Smooth muscle cell (in vitro differentiated cells): ENCODE measurements around the gene TAF11L11. TPM values are rescaled to one million over a fixed set of nuclear protein-coding genes. Genes with fewer than 3 reads are reported as not detected.
"Not testable (repeated sequence)": the region's sequence is repeated elsewhere in the genome, so short reads cannot be mapped to it uniquely, and the experiment has no call there.

Source experiments
- DNase-seq: peaks from one replicate; lab custom pipeline; 2025; ENCODE audit not compliant: unreplicated experiment; lab: John Stamatoyannopoulos, UW
- H2AFZ ChIP-seq: fragments of 200-600 bp; sonication (generic); 2 replicates; pipeline ENCODE4 v1.6.0; 2016; ENCODE audit warnings: antibody characterized with exemption, low read depth, mild to moderate bottlenecking
- H3F3A ChIP-seq: fragments of 200-600 bp; sonication (generic); 2 replicates; pipeline ENCODE4 v1.6.0; 2017; ENCODE audit warnings: antibody characterized with exemption, low read depth
- H3K27ac ChIP-seq: fragments of 200-600 bp; sonication (generic); 2 replicates; pipeline ENCODE4 v1.5.1; 2016; ENCODE audit warnings: low read depth, mild to moderate bottlenecking
- H3K27me3 ChIP-seq: fragments of 200-600 bp; sonication (generic); 2 replicates; pipeline ENCODE4 v1.6.1; 2016; ENCODE audit warnings: low read depth, mild to moderate bottlenecking
- H3K36me3 ChIP-seq: fragments of 200-600 bp; sonication (generic); 2 replicates; pipeline ENCODE4 v1.5.1; 2016; ENCODE audit warnings: low read depth
- H3K4me1 ChIP-seq: fragments of 200-600 bp; sonication (generic); 2 replicates; pipeline ENCODE4 v1.5.1; 2016; ENCODE audit warnings: low read depth
- H3K4me2 ChIP-seq: fragments of 200-600 bp; sonication (generic); 2 replicates; pipeline ENCODE4 v1.6.0; 2016; ENCODE audit warnings: mild to moderate bottlenecking
- H3K4me3 ChIP-seq: fragments of 200-600 bp; sonication (generic); 2 replicates; pipeline ENCODE4 v1.5.1; 2016; ENCODE audit warnings: mild to moderate bottlenecking
- H3K79me2 ChIP-seq: fragments of 200-600 bp; sonication (generic); 2 replicates; pipeline ENCODE4 v1.6.0; 2016; ENCODE audit warnings: low read depth, mild to moderate bottlenecking
- H3K9ac ChIP-seq: fragments of 200-600 bp; sonication (generic); 2 replicates; pipeline ENCODE4 v1.6.0; 2016; ENCODE audit warnings: low read depth
- H3K9me3 ChIP-seq: fragments of 200-600 bp; sonication (generic); replicated peaks from 2 replicates; pipeline ENCODE4 v1.5.1; 2016; ENCODE audit warnings: low read depth
- H4K20me1 ChIP-seq: fragments of 200-600 bp; sonication (generic); 2 replicates; pipeline ENCODE4 v1.6.0; 2016; ENCODE audit warnings: low read depth
- WGBS: methylation state at CpG from one replicate; pipeline ENCODE4 v1.1.7; 2016; ENCODE audit warnings: low lambda C conversion rate; 5-methylcytosine and 5-hydroxymethylcytosine counted together
- polyA plus RNA-seq: library from polyadenylated mRNA; unstranded; fragments of >200 nt; fragmentation: Nextera tagmentation; extraction: Ambion mirVana; gene quantifications from 2 replicates; pipeline ENCODE4 v1.2.1, GENCODE V29; 2016
- small RNA-seq: library from RNA; depleted of rRNA; stranded (forward); fragments of <200 nt; gene quantifications from one replicate; pipeline ENCODE3, GENCODE V24; 2014
- total RNA-seq: library from RNA; depleted of rRNA; stranded (reverse); fragments of >200 nt; gene quantifications from 2 replicates; pipeline ENCODE4 v1.2.3, GENCODE V29; 2014
- TF ChIP-seq, protein P1 (sequence below): fragments of 200-600 bp; sonication (generic); IDR thresholded peaks from 2 replicates; pipeline ENCODE4 v1.5.1; 2017; ENCODE audit warnings: borderline replicate concordance, mild to moderate bottlenecking, antibody characterized with exemption; ENCODE audit not compliant: insufficient read depth, poor library complexity, severe bottlenecking

The TAF11L11 gene
- total and polyA plus RNA-seq, 2 experiments from 2014 or later = not detected

DNA sequence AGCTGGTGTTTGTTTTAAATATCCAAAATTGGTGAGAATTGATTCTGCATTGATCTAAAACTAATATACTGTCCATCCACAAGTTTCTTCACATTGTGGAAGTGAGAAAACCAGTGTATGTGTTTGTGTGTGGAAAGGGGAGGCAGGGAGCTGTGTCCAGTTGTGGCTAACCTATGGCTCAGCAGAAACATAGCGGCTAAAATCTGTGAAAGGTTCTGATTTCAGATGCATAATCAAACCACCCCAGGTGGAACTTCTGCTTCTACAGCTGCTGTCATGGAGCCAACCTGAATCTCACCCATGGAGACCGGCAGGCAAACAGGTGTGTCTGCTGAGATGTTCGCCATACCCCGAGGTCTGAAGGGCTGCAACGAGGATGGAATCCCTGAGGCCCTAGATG, 30.2 kb downstream of the TAF11L11 start, which contains the start of gene TAF11L14:
Gene TAF11L14, plus strand, starts transcription at position 301 of the 400 bp plus-strand sequence.
- no peaks in the 10 kb centered on the region for H3K27me3 ChIP-seq
- H3K27ac ChIP-seq = no peak within 1 kb of the TSS
- H2AFZ ChIP-seq = no peak within 1 kb of the TSS
- H3K4me2 ChIP-seq = no peak within 1 kb of the TSS
- no peaks in the 10 kb centered on the region for H3K79me2 ChIP-seq
- 97% methylated on average over 5 of the region's 5 CpGs for WGBS
- TF ChIP-seq, protein P1, sequence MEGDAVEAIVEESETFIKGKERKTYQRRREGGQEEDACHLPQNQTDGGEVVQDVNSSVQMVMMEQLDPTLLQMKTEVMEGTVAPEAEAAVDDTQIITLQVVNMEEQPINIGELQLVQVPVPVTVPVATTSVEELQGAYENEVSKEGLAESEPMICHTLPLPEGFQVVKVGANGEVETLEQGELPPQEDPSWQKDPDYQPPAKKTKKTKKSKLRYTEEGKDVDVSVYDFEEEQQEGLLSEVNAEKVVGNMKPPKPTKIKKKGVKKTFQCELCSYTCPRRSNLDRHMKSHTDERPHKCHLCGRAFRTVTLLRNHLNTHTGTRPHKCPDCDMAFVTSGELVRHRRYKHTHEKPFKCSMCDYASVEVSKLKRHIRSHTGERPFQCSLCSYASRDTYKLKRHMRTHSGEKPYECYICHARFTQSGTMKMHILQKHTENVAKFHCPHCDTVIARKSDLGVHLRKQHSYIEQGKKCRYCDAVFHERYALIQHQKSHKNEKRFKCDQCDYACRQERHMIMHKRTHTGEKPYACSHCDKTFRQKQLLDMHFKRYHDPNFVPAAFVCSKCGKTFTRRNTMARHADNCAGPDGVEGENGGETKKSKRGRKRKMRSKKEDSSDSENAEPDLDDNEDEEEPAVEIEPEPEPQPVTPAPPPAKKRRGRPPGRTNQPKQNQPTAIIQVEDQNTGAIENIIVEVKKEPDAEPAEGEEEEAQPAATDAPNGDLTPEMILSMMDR = no peak
- DNase-seq = no peak
- H3F3A ChIP-seq = no peaks in the 10 kb centered on the region
- H3K4me3 ChIP-seq = no peak within 1 kb of the TSS
- no peak within 1 kb of the TSS for H3K9ac ChIP-seq
- no peaks in the 10 kb centered on the region for H3K36me3 ChIP-seq
- H4K20me1 ChIP-seq = no peaks in the 10 kb centered on the region
- H3K9me3 ChIP-seq = no peaks in the 10 kb centered on the region
- H3K4me1 ChIP-seq = no peaks in the 10 kb centered on the region

DNA sequence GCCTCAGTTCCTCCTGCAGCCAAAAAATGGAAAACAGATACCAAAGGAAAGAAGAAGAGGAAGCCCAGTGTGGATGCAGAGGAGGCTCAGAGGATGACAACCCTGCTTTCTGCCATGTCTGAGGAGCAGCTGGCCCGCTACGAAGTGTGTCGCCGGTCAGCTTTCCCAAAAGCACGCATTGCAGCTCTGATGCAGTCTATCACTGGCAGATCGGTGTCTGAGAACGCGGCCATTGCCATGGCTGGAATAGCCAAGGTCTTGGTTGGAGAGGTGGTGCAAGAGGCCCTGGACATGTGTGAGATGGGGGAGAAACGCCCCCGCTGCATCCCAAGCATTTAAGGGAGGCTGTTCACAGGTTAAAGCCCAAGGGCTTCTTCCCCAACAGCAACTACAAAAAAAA, 45.2 kb downstream of the TAF11L11 start:
- H2AFZ ChIP-seq, H3K4me2 ChIP-seq, H3K4me1 ChIP-seq, DNase-seq, H3K27ac ChIP-seq, H3K4me3 ChIP-seq, H3K27me3 ChIP-seq, H3K9ac ChIP-seq, H3K36me3 ChIP-seq, H3F3A ChIP-seq, H3K9me3 ChIP-seq, H3K79me2 ChIP-seq, H4K20me1 ChIP-seq: not testable (repeated sequence)
- WGBS = 95% methylated on average over 10 of the region's 10 CpGs

DNA sequence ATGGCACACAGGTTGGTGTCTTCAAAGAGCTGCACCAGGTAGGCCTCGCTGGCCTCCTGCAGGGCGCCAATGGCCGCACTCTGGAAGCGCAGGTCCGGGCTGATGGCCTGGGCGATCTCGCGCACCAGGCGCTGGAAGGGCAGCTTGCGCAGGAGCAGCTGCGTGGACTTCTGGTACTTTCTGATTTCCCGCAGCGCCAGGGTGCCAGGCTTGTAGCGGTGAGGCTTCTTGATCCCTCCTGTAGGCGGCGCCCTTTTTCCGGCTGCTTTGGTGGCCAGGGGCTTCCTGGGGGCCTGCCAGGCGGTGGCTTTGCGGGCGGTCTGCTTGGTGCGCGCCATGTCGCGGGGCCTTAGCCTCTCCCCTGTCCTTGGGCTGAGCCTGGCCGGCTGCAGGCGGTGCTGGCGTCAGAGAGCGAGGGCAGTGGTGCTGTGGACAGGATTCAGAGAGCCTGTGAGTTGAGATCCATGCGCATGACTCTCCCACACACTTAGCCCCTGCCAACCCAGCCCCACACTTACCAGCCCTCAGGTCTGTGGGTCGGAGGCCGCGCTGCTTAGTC, 51.3 kb downstream of the TAF11L11 start:
- not testable (repeated sequence) for H3F3A ChIP-seq, H3K9ac ChIP-seq, H3K4me2 ChIP-seq, H3K27ac ChIP-seq, H3K27me3 ChIP-seq, H3K79me2 ChIP-seq, H2AFZ ChIP-seq, DNase-seq, H3K4me3 ChIP-seq, H3K4me1 ChIP-seq, H3K36me3 ChIP-seq, H4K20me1 ChIP-seq, H3K9me3 ChIP-seq
- WGBS = 96% methylated on average over 30 of the region's 32 CpGs

Small RNA genes within 50 kb of the gene (small RNA-seq; reads per million reads assigned to genes)
- not detected for gene AC233724.1
- gene AC233724.2 = not detected
- gene AC233724.3 = not detected
- gene AC233724.4 = not detected
- not detected for gene AC233724.6
- gene AC233724.7 = not detected

Other genes starting within 250 kb of the TAF11L11 start
- gene TAF11L2, start 106.0 kb upstream of the TAF11L11 start, total RNA-seq = not detected in 2 replicates
- not detected in 2 replicates for gene TAF11L2, start 106.0 kb upstream of the TAF11L11 start, polyA plus RNA-seq
- gene TAF11L3, start 85.8 kb upstream of the TAF11L11 start, total RNA-seq = not detected in 2 replicates
- gene TAF11L3, start 85.8 kb upstream of the TAF11L11 start, polyA plus RNA-seq = not detected in 2 replicates
- gene TAF11L4, start 82.4 kb upstream of the TAF11L11 start, total RNA-seq = not detected in 2 replicates
- not detected in 2 replicates for gene TAF11L4, start 82.4 kb upstream of the TAF11L11 start, polyA plus RNA-seq
- gene TAF11L5, start 78.9 kb upstream of the TAF11L11 start, total RNA-seq = not detected in 2 replicates
- not detected in 2 replicates for gene TAF11L5, start 78.9 kb upstream of the TAF11L11 start, polyA plus RNA-seq
- gene TAF11L6, start 75.5 kb upstream of the TAF11L11 start, total RNA-seq = not detected in 2 replicates
- not detected in 2 replicates for gene TAF11L6, start 75.5 kb upstream of the TAF11L11 start, polyA plus RNA-seq
- not detected in 2 replicates for gene TAF11L7, start 18.4 kb upstream of the TAF11L11 start, total RNA-seq
- not detected in 2 replicates for gene TAF11L7, start 18.4 kb upstream of the TAF11L11 start, polyA plus RNA-seq
- gene TAF11L8, start 13.2 kb upstream of the TAF11L11 start, total RNA-seq = not detected in 2 replicates
- gene TAF11L8, start 13.2 kb upstream of the TAF11L11 start, polyA plus RNA-seq = not detected in 2 replicates
- gene TAF11L9, start 9.8 kb upstream of the TAF11L11 start, total RNA-seq = not detected in 2 replicates
- not detected in 2 replicates for gene TAF11L9, start 9.8 kb upstream of the TAF11L11 start, polyA plus RNA-seq
- not detected in 2 replicates for gene TAF11L10, start 6.4 kb upstream of the TAF11L11 start, total RNA-seq
- not detected in 2 replicates for gene TAF11L10, start 6.4 kb upstream of the TAF11L11 start, polyA plus RNA-seq
- not detected in 2 replicates for gene TAF11L12, start 6.2 kb downstream of the TAF11L11 start, total RNA-seq
- not detected in 2 replicates for gene TAF11L12, start 6.2 kb downstream of the TAF11L11 start, polyA plus RNA-seq
- not detected in 2 replicates for gene TAF11L13, start 27.9 kb downstream of the TAF11L11 start, total RNA-seq
- not detected in 2 replicates for gene TAF11L13, start 27.9 kb downstream of the TAF11L11 start, polyA plus RNA-seq
- gene TAF11L14, start 30.3 kb downstream of the TAF11L11 start, total RNA-seq = not detected in 2 replicates
- not detected in 2 replicates for gene TAF11L14, start 30.3 kb downstream of the TAF11L11 start, polyA plus RNA-seq